GM06990 (cell line): Measurements from ENCODE around the gene RPN1.
A peak's percentile ranks its signal among the peaks of the same experiment; 100 is the strongest.

ENCODE experiments used
- DNase-seq: peaks from one replicate; pipeline ENCODE4 v3.0.0-alpha.2; 2011; ENCODE audit not compliant: insufficient read length; ENCODE audit errors: extremely low read depth
- H3K27me3 ChIP-seq: replicated peaks from 2 replicates; pipeline ENCODE4 v1.6.0; 2011; ENCODE audit warnings: low read length; ENCODE audit not compliant: control insufficient read depth, insufficient read depth
- H3K36me3 ChIP-seq: 2 replicates; pipeline ENCODE4 v1.5.1; 2011; ENCODE audit warnings: low read length; ENCODE audit not compliant: control insufficient read depth, insufficient read depth
- H3K4me3 ChIP-seq: replicated peaks from 2 replicates; pipeline ENCODE4 v1.5.1; 2011; ENCODE audit warnings: low read depth, mild to moderate bottlenecking, control low read depth, low read length
- CTCF ChIP-seq: IDR thresholded peaks from 2 replicates; pipeline ENCODE4 v1.5.1; 2011; ENCODE audit warnings: low read length, control low read depth, mild to moderate bottlenecking, inconsistent platforms; ENCODE audit not compliant: insufficient read depth, poor library complexity, severe bottlenecking

RPN1 gene

GRCh38 chr3:128577711-128578110 lies 72.9 kb downstream of the RPN1 start:
- DNase-seq, result no peak
- Histone ChIP-seq H3K27me3 (no peaks in the 10 kb centered on the region; the same call in none of the 2 replicates), H3K4me3 (no peak overlapping the region), H3K36me3 (no peaks in the 10 kb centered on the region)
- TF ChIP-seq CTCF, result no peak

GRCh38 chr3:128576290-128576689 lies 74.3 kb downstream of the RPN1 start:
- DNase-seq, result no peak
- TF ChIP-seq CTCF, result no peak
- no peaks in the 10 kb centered on the region for H3K36me3 ChIP-seq
- H3K4me3 ChIP-seq, result no peak overlapping the region
- no peaks in the 10 kb centered on the region; the same call in none of the 2 replicates for H3K27me3 ChIP-seq

GRCh38 chr3:128575777-128576176 lies 74.8 kb downstream of the RPN1 start:
- Histone ChIP-seq H3K4me3 (no peak overlapping the region), H3K27me3 (no peaks in the 10 kb centered on the region; the same call in none of the 2 replicates), H3K36me3 (no peaks in the 10 kb centered on the region)
- no peak for TF ChIP-seq CTCF
- DNase-seq, result no peak

- Histone ChIP-seq H3K4me3 (no peak overlapping the region), H3K36me3 (no peaks in the 10 kb centered on the region), H3K27me3 (no peaks in the 10 kb centered on the region; the same call in none of the 2 replicates)
- TF ChIP-seq CTCF, result no peak
- DNase-seq, result no peak
These were observed 76.9 kb downstream of the RPN1 start for GRCh38 chr3:128573707-128574162.

- no peak for TF ChIP-seq CTCF
- no peak overlapping the region for H3K4me3 ChIP-seq
- DNase-seq, result no peak
- no peaks in the 10 kb centered on the region for H3K36me3 ChIP-seq
- H3K27me3 ChIP-seq, result no peaks in the 10 kb centered on the region; the same call in none of the 2 replicates
These were observed 77.5 kb downstream of the RPN1 start for GRCh38 chr3:128573160-128573559.

- DNase-seq, result no peak
- H3K36me3 ChIP-seq, result no peaks in the 10 kb centered on the region
- no peak overlapping the region for H3K4me3 ChIP-seq
- peak; percentile 48 for TF ChIP-seq CTCF
- H3K27me3 ChIP-seq, result no peaks in the 10 kb centered on the region; the same call in none of the 2 replicates
These were observed 77.9 kb downstream of the RPN1 start for GRCh38 chr3:128572644-128573105.
